ENCODE measurements around the gene CXCR5.

Gene CXCR5

DNA sequence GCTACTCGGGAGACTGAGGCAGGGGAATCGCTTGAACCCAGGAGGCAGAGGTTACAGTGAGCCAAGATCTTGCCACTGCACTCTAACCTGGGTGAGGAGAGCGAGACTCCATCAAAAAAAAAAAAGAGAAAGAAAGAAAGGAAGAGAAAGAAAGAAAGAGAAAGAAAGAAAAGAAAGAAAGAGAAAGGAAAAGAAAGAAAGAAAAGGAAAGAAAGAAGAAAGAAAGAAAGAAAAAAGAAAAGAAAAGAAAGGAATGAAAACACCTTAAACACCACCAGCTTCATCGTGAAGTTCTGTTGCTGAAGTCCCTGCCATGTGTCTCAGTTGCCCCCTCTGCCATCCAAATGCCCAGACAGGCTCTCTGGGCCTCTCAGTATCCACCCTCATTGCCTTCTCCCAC, 9.9 kb upstream of the CXCR5 start:
- no peak for DNase-seq (ENCODE audit: low read depth in 1 of 2, low spot score in 1 of 2)

GRCh38 chr11:118876286-118876685, 7.4 kb upstream of the CXCR5 start:
- DNase-seq (ENCODE audit: low read depth in 1 of 2, low spot score in 1 of 2): no peak

DNA sequence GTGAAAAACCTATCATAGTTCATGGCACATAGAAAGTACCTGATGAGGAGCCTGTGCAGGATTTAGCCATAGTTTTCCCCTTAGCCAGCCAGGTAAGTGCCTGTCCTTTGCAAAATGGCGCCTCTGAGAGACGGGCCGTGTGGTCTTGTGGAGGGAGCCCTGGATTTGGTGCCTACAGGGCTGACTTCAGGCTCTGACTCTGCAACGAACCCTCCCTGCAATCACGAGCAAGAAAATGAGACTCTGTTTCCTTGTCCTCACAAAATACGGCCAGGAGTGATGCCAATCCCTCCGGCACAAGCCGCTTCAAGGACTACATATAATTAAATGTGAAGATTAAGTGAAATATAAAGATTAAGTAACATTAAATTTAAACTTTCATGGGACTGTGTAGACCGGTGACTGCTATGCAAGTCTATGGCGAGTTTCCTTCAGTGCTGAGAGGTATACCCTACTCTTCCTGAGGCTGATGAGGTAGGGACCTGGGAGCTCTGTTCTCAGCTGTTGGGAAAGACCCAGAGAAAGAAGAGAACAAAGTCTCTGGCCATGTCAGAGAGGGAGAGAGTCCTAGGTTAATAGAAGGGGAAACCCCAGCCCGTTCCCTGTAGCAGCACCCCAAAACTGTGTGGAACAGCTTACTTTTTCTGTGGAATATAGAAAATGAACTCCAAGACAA, 6.1 kb upstream of the CXCR5 start:
- no peak for DNase-seq (ENCODE audit: low read depth in 1 of 2, low spot score in 1 of 2)

- DNase-seq (ENCODE audit: low read depth in 1 of 2, low spot score in 1 of 2): no peak
These were observed 5.5 kb upstream of the CXCR5 start for GRCh38 chr11:118878163-118878563.

DNA sequence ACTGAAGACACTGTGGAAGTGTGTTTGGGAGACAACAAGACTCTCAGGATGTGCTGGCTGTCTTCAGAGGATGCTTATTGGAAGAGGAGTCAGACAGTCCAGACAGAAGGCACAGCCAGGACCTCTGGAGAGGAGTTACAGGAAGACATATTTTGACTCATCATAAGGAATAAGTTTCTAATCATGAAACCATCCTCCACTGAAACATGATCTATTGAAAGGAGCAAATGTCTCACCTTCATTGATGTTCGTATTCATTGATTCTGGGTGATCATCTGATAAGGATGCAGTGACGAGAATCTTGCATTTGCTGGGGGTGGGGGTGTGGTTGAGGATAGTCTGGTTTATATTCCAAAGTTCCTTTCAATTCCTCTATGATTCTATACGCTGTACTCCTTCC, 2.5 kb upstream of the CXCR5 start:
- no peak for DNase-seq (ENCODE audit: low read depth in 1 of 2, low spot score in 1 of 2)

DNA sequence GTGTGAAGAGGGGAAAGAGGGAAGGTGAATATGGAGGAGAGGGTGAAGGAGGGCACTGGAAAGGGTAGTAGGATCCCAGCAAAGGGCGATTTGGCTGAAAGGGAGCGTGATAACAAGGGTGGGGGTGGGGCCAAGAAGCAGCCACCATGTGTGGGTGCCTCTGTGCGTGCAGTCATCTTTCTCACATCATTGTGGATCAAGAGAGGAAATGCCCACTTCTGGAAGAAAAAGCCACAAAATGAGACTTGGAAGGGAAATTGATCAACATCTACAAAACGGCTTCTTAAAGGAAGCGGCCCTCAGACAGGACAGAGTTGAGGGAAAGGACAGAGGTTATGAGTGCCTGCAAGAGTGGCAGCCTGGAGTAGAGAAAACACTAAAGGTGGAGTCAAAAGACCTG, 1.2 kb upstream of the CXCR5 start:
- no peak for DNase-seq (ENCODE audit: low read depth in 1 of 2, low spot score in 1 of 2)

- DNase-seq (ENCODE audit: low read depth in 1 of 2, low spot score in 1 of 2): no peak
These were observed 706 bp upstream of the CXCR5 start for GRCh38 chr11:118883004-118883367.

GRCh38 chr11:118884875-118885274, 1.2 kb downstream of the CXCR5 start:
- no peak for DNase-seq (ENCODE audit: low read depth in 1 of 2, low spot score in 1 of 2)

DNA sequence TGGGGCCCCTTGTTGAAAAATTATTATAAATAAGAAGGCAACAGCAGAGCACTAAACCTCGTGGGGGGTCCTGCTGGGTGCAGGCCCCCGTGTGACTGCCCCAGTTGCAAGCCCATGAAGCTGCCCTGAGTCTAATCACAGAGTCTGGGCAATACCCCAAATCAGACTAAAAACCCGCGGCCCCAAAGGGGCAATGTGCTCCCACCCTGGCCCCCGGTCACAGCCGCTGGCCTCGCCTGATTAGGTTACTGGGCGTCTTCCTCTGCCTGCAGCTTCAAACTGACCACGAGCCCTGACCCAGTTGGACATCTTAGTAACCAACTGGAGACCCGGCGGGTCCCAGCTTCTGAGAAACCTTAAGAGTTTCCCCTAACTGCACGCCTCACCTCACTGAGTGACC, 1.6 kb downstream of the CXCR5 start:
- no peak for DNase-seq (ENCODE audit: low read depth in 1 of 2, low spot score in 1 of 2)

GRCh38 chr11:118885831-118886565, 2.3 kb downstream of the CXCR5 start:
- DNase-seq (ENCODE audit: low read depth in 1 of 2, low spot score in 1 of 2): no peak

DNA sequence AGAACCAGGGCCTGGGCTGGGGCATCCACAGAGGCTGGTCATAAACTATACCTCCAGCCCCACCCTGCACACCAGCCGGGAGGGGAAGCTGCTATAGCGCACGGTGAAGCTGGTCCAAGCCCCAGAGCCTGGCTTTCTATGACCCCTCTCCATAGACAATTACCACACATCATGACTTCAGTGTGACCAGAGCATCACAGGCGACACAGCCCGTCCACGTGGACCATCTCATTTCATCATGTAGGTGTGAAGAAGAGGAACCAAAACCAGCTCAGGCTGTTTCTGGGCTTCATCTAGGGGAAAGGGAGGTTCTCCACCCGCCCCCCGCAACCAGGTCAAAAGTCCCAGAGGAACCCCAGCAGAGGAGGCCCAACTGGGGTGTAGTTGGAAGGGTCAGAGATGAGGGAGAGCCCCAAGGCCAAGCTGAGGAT, 3.0 kb downstream of the CXCR5 start:
- no peak for DNase-seq (ENCODE audit: low read depth in 1 of 2, low spot score in 1 of 2)

DNA sequence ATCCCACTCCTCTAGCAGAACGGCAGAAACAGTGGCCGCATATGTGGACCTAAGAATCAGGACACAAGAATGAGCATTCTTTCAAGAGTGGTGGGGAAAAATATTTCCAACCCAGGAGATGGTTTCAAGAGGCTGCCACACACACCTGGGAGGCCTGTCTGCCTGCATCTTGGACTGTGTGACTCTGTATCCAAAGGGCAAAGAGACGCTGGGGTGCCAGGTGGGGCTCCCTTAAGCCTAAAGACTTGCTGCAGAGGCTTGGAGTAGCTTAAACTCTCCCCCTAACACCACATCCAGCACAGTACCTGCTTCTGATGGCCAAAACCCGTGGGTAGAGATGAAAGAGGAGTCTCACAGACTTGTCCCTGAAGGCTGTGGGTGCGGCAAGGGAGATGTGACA, 3.5 kb downstream of the CXCR5 start:
- no peak for DNase-seq (ENCODE audit: low read depth in 1 of 2, low spot score in 1 of 2)

GRCh38 chr11:118888398-118888797, 4.7 kb downstream of the CXCR5 start:
- no peak for DNase-seq (ENCODE audit: low read depth in 1 of 2, low spot score in 1 of 2)

GRCh38 chr11:118889797-118890196, 6.1 kb downstream of the CXCR5 start:
- DNase-seq (ENCODE audit: low read depth in 1 of 2, low spot score in 1 of 2): no peak

DNA sequence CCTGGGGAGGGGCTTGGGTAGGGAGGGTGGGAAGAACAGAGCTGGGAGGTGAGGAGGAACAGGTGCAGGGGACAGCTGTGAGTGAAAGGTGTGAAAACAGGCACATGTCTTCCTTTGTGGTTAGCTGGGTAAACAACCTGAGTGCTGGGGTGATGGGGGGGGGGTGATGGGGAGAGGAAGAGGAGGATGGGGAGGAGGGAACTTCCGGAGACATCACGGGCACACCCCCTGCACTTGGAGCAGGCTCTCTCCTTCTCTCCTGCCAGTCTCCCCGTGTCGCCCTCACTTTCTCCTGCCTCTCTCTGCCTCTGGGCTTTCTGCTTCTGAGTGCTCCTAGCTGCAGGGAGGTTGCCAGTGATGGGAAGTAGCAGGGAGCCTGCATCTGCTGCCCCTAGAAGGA, 8.8 kb downstream of the CXCR5 start:
- DNase-seq (ENCODE audit: low read depth in 1 of 2, low spot score in 1 of 2): peak in 1 of 2 donors; percentile 40

- DNase-seq (ENCODE audit: low read depth in 1 of 2, low spot score in 1 of 2): no peak
These were observed 9.3 kb downstream of the CXCR5 start for GRCh38 chr11:118892964-118893363.

DNA sequence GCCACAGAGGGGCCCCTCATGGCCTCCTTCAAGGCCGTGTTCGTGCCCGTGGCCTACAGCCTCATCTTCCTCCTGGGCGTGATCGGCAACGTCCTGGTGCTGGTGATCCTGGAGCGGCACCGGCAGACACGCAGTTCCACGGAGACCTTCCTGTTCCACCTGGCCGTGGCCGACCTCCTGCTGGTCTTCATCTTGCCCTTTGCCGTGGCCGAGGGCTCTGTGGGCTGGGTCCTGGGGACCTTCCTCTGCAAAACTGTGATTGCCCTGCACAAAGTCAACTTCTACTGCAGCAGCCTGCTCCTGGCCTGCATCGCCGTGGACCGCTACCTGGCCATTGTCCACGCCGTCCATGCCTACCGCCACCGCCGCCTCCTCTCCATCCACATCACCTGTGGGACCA, 10.0 kb downstream of the CXCR5 start:
- no peak for DNase-seq (ENCODE audit: low read depth in 1 of 2, low spot score in 1 of 2)

- no peak for DNase-seq (ENCODE audit: low read depth in 1 of 2, low spot score in 1 of 2)
These were observed 10.5 kb downstream of the CXCR5 start for GRCh38 chr11:118894192-118894591.

GRCh38 chr11:118895093-118896039, 11.7 kb downstream of the CXCR5 start:
- DNase-seq (ENCODE audit: low read depth in 1 of 2, low spot score in 1 of 2): peak in 1 of 2 donors; percentile 56

DNA sequence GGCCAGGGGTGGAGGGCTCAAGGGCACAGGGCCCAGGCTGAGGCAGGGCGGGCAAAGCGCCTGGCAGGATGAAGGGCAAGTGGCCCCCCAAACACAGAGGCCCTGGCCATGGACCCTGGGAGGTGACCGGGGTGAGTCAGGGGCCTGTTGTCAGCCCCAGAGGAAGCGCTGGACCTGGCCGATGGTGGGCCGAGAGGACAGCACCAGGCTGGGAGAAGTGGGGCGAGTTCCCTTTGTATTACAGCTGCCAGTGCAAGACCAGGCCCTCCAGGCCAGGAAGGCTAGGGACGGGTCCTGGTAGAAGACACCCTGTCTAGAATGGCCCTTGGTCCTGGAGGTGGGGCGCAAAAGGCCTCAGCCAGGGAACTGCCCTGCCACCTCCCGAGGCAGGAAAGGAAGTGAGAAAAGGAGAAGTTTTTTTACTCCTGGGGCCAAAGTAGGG, 12.8 kb downstream of the CXCR5 start:
- no peak for DNase-seq (ENCODE audit: low read depth in 1 of 2, low spot score in 1 of 2)

GRCh38 chr11:118896921-118897591, 13.4 kb downstream of the CXCR5 start:
- DNase-seq (ENCODE audit: low read depth in 1 of 2, low spot score in 1 of 2): no peak
